ENCODE data around the gene MYH15. TPM values are rescaled to one million over a fixed set of nuclear protein-coding genes. Genes with fewer than 3 reads are reported as not detected.

The MYH15 gene
- total RNA-seq, 6 experiments from 2014 or later, result 0.19 to 0.59 (median 0.31) TPM

GRCh38 chr3:108396336-108396735 lies 114.1 kb downstream of the MYH15 start:
- no peaks in the 10 kb centered on the region for H3K36me3 Mint-ChIP-seq (ENCODE audit: low read depth)
- no peak for DNase-seq

GRCh38 chr3:108394563-108394962 lies 115.8 kb downstream of the MYH15 start:
- Mint-ChIP-seq H3K4me3 (no peak overlapping the region), H3K9me3 (no peaks in the 10 kb centered on the region), H3K36me3 (ENCODE audit: low read depth) (no peaks in the 10 kb centered on the region), H3K27ac (no peak overlapping the region), H3K27me3 (ENCODE audit: insufficient read depth) (peaks cover 19% of the 10 kb centered on the region; the same call in 1 of the 2 replicates), H3K4me1 (ENCODE audit: low read depth) (no peaks in the 10 kb centered on the region; the same call in 1 of the 2 replicates)
- DNase-seq, result no peak
- TF ChIP-seq CTCF (IDR thresholded peaks at IDR 0.05), result no peak

More at GRCh38 chr3:108396336-108396735, 114.1 kb downstream of the MYH15 start:
- H3K4me3 Mint-ChIP-seq, result no peak overlapping the region
- H3K27ac Mint-ChIP-seq, result no peak overlapping the region
- H3K9me3 Mint-ChIP-seq, result no peaks in the 10 kb centered on the region
- TF ChIP-seq CTCF (IDR thresholded peaks at IDR 0.05), result no peak
- peaks cover 21% of the 10 kb centered on the region; the same call in 1 of the 2 replicates for H3K27me3 Mint-ChIP-seq (ENCODE audit: insufficient read depth)
- H3K4me1 Mint-ChIP-seq (ENCODE audit: low read depth), result no peaks in the 10 kb centered on the region; the same call in 1 of the 2 replicates

GRCh38 chr3:108394016-108394415 lies 116.4 kb downstream of the MYH15 start:
- Mint-ChIP-seq H3K4me1 (ENCODE audit: low read depth) (no peaks in the 10 kb centered on the region; the same call in 1 of the 2 replicates), H3K27ac (no peak overlapping the region), H3K27me3 (ENCODE audit: insufficient read depth) (peaks cover 17% of the 10 kb centered on the region; the same call in 1 of the 2 replicates), H3K9me3 (no peaks in the 10 kb centered on the region), H3K4me3 (no peak overlapping the region), H3K36me3 (ENCODE audit: low read depth) (no peaks in the 10 kb centered on the region)
- TF ChIP-seq CTCF (IDR thresholded peaks at IDR 0.05), result no peak
- no peak for DNase-seq

GRCh38 chr3:108393128-108393900 lies 117.1 kb downstream of the MYH15 start:
- Mint-ChIP-seq H3K36me3 (ENCODE audit: low read depth) (no peaks in the 10 kb centered on the region), H3K9me3 (no peaks in the 10 kb centered on the region), H3K4me3 (no peak overlapping the region), H3K27ac (no peak overlapping the region), H3K27me3 (ENCODE audit: insufficient read depth) (peaks cover 17% of the 10 kb centered on the region; the same call in 1 of the 2 replicates), H3K4me1 (ENCODE audit: low read depth) (no peaks in the 10 kb centered on the region; the same call in 1 of the 2 replicates)
- no peak for TF ChIP-seq CTCF (IDR thresholded peaks at IDR 0.05)
- DNase-seq, result no peak

GRCh38 chr3:108391917-108392593 lies 118.3 kb downstream of the MYH15 start:
- no peak for DNase-seq
- H3K27ac Mint-ChIP-seq, result no peak overlapping the region
- H3K27me3 Mint-ChIP-seq (ENCODE audit: insufficient read depth), result peaks cover 15% of the 10 kb centered on the region; the same call in 1 of the 2 replicates
- H3K4me1 Mint-ChIP-seq (ENCODE audit: low read depth), result no peaks in the 10 kb centered on the region; the same call in 1 of the 2 replicates
- TF ChIP-seq CTCF (IDR thresholded peaks at IDR 0.05), result no peak
- H3K9me3 Mint-ChIP-seq, result no peaks in the 10 kb centered on the region
- H3K4me3 Mint-ChIP-seq, result no peak overlapping the region
- H3K36me3 Mint-ChIP-seq (ENCODE audit: low read depth), result no peaks in the 10 kb centered on the region

All from HFFc6 (cell line).